Transverse colon (tissue), 4 donors: Measurements from ENCODE around the gene PTPRE. TPM values are rescaled to one million over a fixed set of nuclear protein-coding genes. Genes with fewer than 3 reads are reported as not detected.

Experiments
- DNase-seq: peaks from one replicate; pipeline ENCODE4 v3.0.0-alpha.2; 2019
- H3K27ac ChIP-seq, 4 donors: fragments of 200-600 bp; sonication (generic); 2 replicates each; pipeline ENCODE4 v1.5.1; 2016 to 2018; ENCODE audit warnings: inconsistent platforms in 4 of 4
- H3K27me3 ChIP-seq: fragments of 200-600 bp; sonication (generic); 2 replicates; pipeline ENCODE4 v1.5.1; 2017; ENCODE audit warnings: inconsistent platforms
- H3K36me3 ChIP-seq, 4 donors: fragments of 200-600 bp; sonication (generic); 2 replicates each; pipeline ENCODE4 v1.5.1; 2017 to 2019; ENCODE audit warnings: inconsistent platforms in 4 of 4
- H3K4me1 ChIP-seq, 4 donors: fragments of 200-600 bp; sonication (generic); 2 replicates each; pipeline ENCODE4 v1.5.1; 2017 to 2020; ENCODE audit warnings: inconsistent platforms in 4 of 4
- H3K4me3 ChIP-seq, 4 donors: fragments of 200-600 bp; sonication (generic); 1 replicate in 1 of 4; 2 replicates in 3 of 4; pipeline versions ENCODE4 v1.5.1 to v1.6.1; 2017 to 2019; ENCODE audit warnings: inconsistent platforms in 4 of 4
- H3K9me3 ChIP-seq, 2 donors: fragments of 200-600 bp; sonication (generic); 2 replicates each; pipeline ENCODE4 v1.5.1; 2017 to 2019; ENCODE audit warnings: inconsistent platforms in 2 of 2
- EP300 ChIP-seq: sonication (generic); formaldehyde crosslinking; IDR thresholded peaks from one replicate; pipeline ENCODE4 v1.6.1; 2017; ENCODE audit warnings: antibody characterized with exemption, low read depth
- POLR2A ChIP-seq: fragments of 450-650 bp; IDR thresholded peaks from one replicate; pipeline ENCODE4 v1.6.1; 2016; ENCODE audit warnings: antibody characterized with exemption, mild to moderate bottlenecking, moderate library complexity
- POLR2AphosphoS5 ChIP-seq, 3 donors: sonication (generic); formaldehyde crosslinking; IDR thresholded peaks; one replicate each; pipeline ENCODE4 v1.6.1; 2016; ENCODE audit warnings: antibody characterized with exemption in 3 of 3
- WGBS, 2 donors: methylation state at CpG; one replicate each; pipeline ENCODE4 v1.1.5; 2018; ENCODE audit warnings: low coverage in 1 of 2; 5-methylcytosine and 5-hydroxymethylcytosine counted together
- in situ Hi-C, 4 donors: fragments of 200-750 bp; cut with MboI; loops; one replicate each; pipeline versions ENCODE4 v1.15.0 to v1.15.1; 2017; ENCODE audit warnings: low sequenced_read_pairs in 3 of 4, low pct_ligation_motif_present in 1 of 4, low pct_unique_long_range_greater_than_20kb in 1 of 4
- intact Hi-C: fragments of 100-400 bp; cut with DNase I; formaldehyde crosslinking; loops from one replicate; pipeline ENCODE4 v1.15.1; 2023; ENCODE audit warnings: low total_unique reads
- total RNA-seq, 4 donors: library from RNA; depleted of rRNA; stranded (reverse); fragments of >200 nt; gene quantifications; one replicate each; pipeline ENCODE4 v1.1.0, GENCODE V29; 2016
- TF ChIP-seq, protein P1 (sequence below), 5 experiments: fragments of 200-600 bp in 3 of 5; fragments of 450-650 bp in 2 of 5; sonication (generic) in 3 of 5; IDR thresholded peaks; 1 replicate in 2 of 5; 2 replicates in 3 of 5; pipeline ENCODE4 v1.5.1; 2016 to 2017; ENCODE audit warnings: antibody characterized with exemption in 5 of 5, inconsistent platforms in 3 of 5, mild to moderate bottlenecking in 2 of 5, moderate library complexity in 1 of 5

Gene PTPRE
- total RNA-seq, 4 donors from 2014 or later, result 25.7 to 43.6 (median 26.7) TPM

DNA sequence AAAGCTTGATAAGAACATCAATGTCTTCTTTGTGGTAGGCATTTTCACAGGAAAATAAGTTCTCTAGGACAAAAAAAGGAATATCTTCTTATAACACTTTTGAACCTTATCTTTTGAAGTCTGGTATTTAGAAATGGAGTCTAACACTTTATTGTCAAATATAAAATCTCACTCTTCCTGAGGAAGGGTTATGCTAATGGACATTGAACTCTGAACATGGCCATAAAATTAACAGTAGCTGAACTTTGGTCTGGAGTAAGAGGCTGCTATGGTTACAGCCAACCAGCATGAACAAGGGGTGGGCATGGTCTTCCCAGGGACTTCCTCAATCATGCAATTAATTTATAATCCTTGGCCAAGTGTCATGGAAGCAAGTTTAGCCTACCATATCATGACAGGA is 14.2 kb upstream of the PTPRE start, which contains the start of gene CLRN3:
Gene CLRN3, minus strand, starts transcription at position 199 of the 400 bp plus-strand sequence. Its CDS starts 157 bp downstream, at position 42.
- DNase-seq, result peak; percentile 67
- H3K4me1 ChIP-seq, result peaks cover 0 to 37% (median 13%) of the 10 kb centered on the region in 4 donors
- no peaks in the 10 kb centered on the region for H3K27me3 ChIP-seq
- intact Hi-C loops (no loop called here), in situ Hi-C loops (no loop called here)
- H3K9me3 ChIP-seq, result no peaks in the 10 kb centered on the region
- peak within 1 kb of the TSS; percentile 3 to 54 (median 34) for H3K4me3 ChIP-seq
- no peaks in the 10 kb centered on the region for H3K36me3 ChIP-seq
- peak; percentile 37 to 85 (median 78) for TF ChIP-seq POLR2AphosphoS5 (IDR thresholded peaks at IDR 0.05)
- peak; percentile 59 for TF ChIP-seq POLR2A
- peak; percentile 76 for TF ChIP-seq EP300
- TF ChIP-seq, protein P1, sequence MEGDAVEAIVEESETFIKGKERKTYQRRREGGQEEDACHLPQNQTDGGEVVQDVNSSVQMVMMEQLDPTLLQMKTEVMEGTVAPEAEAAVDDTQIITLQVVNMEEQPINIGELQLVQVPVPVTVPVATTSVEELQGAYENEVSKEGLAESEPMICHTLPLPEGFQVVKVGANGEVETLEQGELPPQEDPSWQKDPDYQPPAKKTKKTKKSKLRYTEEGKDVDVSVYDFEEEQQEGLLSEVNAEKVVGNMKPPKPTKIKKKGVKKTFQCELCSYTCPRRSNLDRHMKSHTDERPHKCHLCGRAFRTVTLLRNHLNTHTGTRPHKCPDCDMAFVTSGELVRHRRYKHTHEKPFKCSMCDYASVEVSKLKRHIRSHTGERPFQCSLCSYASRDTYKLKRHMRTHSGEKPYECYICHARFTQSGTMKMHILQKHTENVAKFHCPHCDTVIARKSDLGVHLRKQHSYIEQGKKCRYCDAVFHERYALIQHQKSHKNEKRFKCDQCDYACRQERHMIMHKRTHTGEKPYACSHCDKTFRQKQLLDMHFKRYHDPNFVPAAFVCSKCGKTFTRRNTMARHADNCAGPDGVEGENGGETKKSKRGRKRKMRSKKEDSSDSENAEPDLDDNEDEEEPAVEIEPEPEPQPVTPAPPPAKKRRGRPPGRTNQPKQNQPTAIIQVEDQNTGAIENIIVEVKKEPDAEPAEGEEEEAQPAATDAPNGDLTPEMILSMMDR (IDR thresholded peaks at IDR 0.05), result no peak
- peak within 1 kb of the TSS; percentile 73 to 86 (median 84) for H3K27ac ChIP-seq

DNA sequence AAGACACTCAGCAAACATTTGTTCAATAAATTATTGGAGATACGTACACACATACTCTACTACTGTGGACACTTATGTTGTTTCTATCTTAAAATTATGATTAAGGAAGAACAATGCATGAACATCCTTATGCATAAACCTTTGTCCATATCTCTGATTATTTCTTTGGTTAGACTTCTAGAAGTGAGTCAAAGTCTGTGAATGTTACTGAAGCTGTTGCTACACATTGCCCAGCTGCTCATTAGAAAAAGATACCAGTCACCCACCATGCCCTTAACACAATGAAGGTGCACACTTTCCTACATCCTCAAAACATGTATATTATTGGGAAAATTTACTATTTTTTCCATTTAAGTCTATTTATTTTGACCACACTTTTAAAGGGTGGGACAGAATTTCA is 12.8 kb upstream of the PTPRE start:
- Histone ChIP-seq H3K36me3 (no peaks in the 10 kb centered on the region), H3K9me3 (no peaks in the 10 kb centered on the region), H3K27me3 (no peaks in the 10 kb centered on the region), H3K4me1 (peaks cover 0 to 29% (median 3%) of the 10 kb centered on the region in 4 donors), H3K27ac (peak overlapping the region in 3 of 4 donors; percentile 4 to 13 (median 6)), H3K4me3 (no peak overlapping the region)
- in situ Hi-C loops (no loop called here), intact Hi-C loops (no loop called here)
- TF ChIP-seq POLR2A (no peak), POLR2AphosphoS5 (IDR thresholded peaks at IDR 0.05) (no peak), EP300 (no peak)
- TF ChIP-seq, protein P1 (IDR thresholded peaks at IDR 0.05), result no peak
- DNase-seq, result no peak
- 33 to 61% methylated on average over 1 of the region's 1 CpG for WGBS, 2 donors

DNA sequence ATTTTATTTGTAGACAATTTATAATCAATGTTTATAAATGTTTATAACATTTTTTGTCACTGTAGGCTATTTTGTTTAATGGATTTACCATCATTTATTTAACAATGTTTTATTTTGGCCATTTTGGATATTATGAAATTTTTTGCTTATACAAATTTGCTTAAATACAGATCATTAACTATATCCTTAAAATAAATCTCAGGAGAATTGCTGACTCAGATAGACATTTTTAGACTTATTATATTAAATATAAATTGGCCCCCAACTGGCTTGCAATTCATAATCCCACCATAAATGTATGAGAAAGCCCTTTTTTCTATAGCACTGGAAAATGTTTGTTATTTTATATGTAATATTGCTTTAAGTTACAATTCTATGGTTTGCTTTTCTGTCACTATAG is 10.3 kb upstream of the PTPRE start:
- TF ChIP-seq EP300 (no peak), POLR2AphosphoS5 (IDR thresholded peaks at IDR 0.05) (no peak), POLR2A (no peak)
- TF ChIP-seq, protein P1 (IDR thresholded peaks at IDR 0.05), result no peak

DNA sequence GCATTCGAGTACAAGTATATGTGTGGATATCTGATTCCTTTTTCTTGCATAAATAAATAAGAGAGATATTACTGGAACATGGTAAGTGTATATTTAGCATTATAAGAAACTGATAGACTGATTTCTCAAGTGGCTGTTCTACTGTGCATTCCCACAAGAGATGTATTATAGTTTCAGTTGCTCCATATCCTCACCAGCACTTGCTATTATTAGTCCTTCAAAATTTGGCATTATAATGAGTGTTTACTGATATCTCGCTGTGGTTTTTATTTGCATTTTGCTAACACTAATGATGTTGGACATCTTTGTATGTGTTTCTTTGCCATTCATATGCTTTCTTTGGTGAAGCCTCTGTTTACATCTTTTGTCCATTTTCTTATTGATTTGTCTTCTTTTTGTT is 9.7 kb upstream of the PTPRE start:
- in situ Hi-C loops (no loop called here), intact Hi-C loops (no loop called here)
- Histone ChIP-seq H3K9me3 (no peaks in the 10 kb centered on the region), H3K27me3 (no peaks in the 10 kb centered on the region), H3K4me3 (no peak overlapping the region), H3K27ac (no peak overlapping the region), H3K4me1 (peaks cover 0 to 38% (median 4%) of the 10 kb centered on the region in 4 donors), H3K36me3 (no peaks in the 10 kb centered on the region)
- no peak for TF ChIP-seq POLR2A
- no peak for TF ChIP-seq EP300
- no peak for TF ChIP-seq POLR2AphosphoS5 (IDR thresholded peaks at IDR 0.05)
- TF ChIP-seq, protein P1 (IDR thresholded peaks at IDR 0.05), result no peak
- WGBS, 2 donors, result 81 to 84% methylated on average over 2 of the region's 2 CpGs
- DNase-seq, result no peak

More for the DNA sequence above, 10.3 kb upstream of the PTPRE start:
- H3K4me1 ChIP-seq, result peaks cover 0 to 38% (median 4%) of the 10 kb centered on the region in 4 donors
- H3K9me3 ChIP-seq, result no peaks in the 10 kb centered on the region
- DNase-seq, result no peak
- no peaks in the 10 kb centered on the region for H3K36me3 ChIP-seq
- no peak overlapping the region for H3K4me3 ChIP-seq
- intact Hi-C loops (no loop called here), in situ Hi-C loops (no loop called here)
- no peak overlapping the region for H3K27ac ChIP-seq
- no peaks in the 10 kb centered on the region for H3K27me3 ChIP-seq
